Loucy (cell line): ENCODE data around the gene SLAMF8.

ENCODE experiments used
- EZH2phosphoT487 ChIP-seq: fragments of 200-600 bp; IDR thresholded peaks from 2 replicates; pipeline ENCODE4 v1.6.1; 2018; ENCODE audit warnings: antibody characterized with exemption, mild to moderate bottlenecking, moderate library complexity, borderline replicate concordance
- TF ChIP-seq, protein P1 (sequence below): fragments of 200-600 bp; sonication (generic); conservative IDR thresholded peaks from 2 replicates; pipeline ENCODE4 v1.5.1; 2014; ENCODE audit warnings: mild to moderate bottlenecking, antibody characterized with exemption, low read length

GRCh38 chr1:159867664-159868026, 41.0 kb downstream of the SLAMF8 start:
- TF ChIP-seq, protein P1, sequence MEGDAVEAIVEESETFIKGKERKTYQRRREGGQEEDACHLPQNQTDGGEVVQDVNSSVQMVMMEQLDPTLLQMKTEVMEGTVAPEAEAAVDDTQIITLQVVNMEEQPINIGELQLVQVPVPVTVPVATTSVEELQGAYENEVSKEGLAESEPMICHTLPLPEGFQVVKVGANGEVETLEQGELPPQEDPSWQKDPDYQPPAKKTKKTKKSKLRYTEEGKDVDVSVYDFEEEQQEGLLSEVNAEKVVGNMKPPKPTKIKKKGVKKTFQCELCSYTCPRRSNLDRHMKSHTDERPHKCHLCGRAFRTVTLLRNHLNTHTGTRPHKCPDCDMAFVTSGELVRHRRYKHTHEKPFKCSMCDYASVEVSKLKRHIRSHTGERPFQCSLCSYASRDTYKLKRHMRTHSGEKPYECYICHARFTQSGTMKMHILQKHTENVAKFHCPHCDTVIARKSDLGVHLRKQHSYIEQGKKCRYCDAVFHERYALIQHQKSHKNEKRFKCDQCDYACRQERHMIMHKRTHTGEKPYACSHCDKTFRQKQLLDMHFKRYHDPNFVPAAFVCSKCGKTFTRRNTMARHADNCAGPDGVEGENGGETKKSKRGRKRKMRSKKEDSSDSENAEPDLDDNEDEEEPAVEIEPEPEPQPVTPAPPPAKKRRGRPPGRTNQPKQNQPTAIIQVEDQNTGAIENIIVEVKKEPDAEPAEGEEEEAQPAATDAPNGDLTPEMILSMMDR = no peak
- TF ChIP-seq EZH2phosphoT487 = no peak
